Heart left ventricle (tissue), 13 donors: ENCODE data around the gene OSTM1.
"Not testable (repeated sequence)": the region's sequence is repeated elsewhere in the genome, so short reads cannot be mapped to it uniquely, and the experiment has no call there.

Source experiments
- POLR2A ChIP-seq, 2 donors: fragments of 450-650 bp; IDR thresholded peaks; one replicate each; pipeline ENCODE4 v1.6.1; 2017; ENCODE audit warnings: antibody characterized with exemption in 2 of 2, mild to moderate bottlenecking in 2 of 2, moderate library complexity in 2 of 2
- TF ChIP-seq, protein P1 (sequence below), 12 donors: fragments of 200-600 bp; sonication (generic) in 4 of 12; IDR thresholded peaks; one replicate each; pipeline versions ENCODE4 v1.5.0 to v1.8.0; 2018 to 2022; ENCODE audit warnings: antibody characterized with exemption in 12 of 12, mild to moderate bottlenecking in 5 of 12
- donor health status: ischemic (EF 13 %, LVEDD 7.1; RV severe dilation, severe dysfunction).
- donor health status: DM: no; HTN: yes; CAD: no.
- donor health status: DM: no; HTN: no; CAD: no.
- donor health status: ischemic (EF 25% LVEDD 6.9; RV normal size, moderate dysfunction).
- donor health status: ischemic (EF 25% LVEDD 5.7; RV mildly dilated, moderate dysfunction).
- donor health status: ischemic (EF 35%, LVEDD 5.7; RV mildly dilated, moderate dysfunction).
- donor health status: nonischemic (EF 11% LVEDD 7.7; RV severe dilation, severe dysfunction).
- donor health status: DM: yes; HTN: yes; CAD: no.
- donor health status: PGD.
- donor health status: ischemic (EF 29% LVEDD 5.4; RV normal size, mild dysfunction).
- donor health status: nonischemic (EF 23%, LVEDD 6.1; RV moderate dilation, normal function).

DNA sequence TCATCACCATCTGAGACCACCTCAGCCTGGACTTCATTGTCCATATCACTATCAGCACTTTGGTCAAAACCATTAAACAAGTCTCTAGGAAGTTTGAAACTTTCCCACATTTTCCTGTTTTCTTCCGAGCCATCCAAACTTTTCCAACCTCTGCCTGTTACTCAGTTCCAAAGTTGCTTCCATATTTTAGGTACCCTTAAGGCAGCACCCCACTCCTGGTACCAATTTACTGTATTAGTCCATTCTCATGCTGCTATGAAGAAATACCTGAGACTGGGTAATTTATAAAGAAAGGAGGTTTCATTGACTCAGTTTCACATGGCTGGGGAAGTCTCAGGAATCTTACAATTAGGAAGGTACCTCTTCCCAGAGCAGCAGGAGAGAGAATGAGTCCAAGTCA is 65.3 kb downstream of the OSTM1 start:
- TF ChIP-seq, protein P1, sequence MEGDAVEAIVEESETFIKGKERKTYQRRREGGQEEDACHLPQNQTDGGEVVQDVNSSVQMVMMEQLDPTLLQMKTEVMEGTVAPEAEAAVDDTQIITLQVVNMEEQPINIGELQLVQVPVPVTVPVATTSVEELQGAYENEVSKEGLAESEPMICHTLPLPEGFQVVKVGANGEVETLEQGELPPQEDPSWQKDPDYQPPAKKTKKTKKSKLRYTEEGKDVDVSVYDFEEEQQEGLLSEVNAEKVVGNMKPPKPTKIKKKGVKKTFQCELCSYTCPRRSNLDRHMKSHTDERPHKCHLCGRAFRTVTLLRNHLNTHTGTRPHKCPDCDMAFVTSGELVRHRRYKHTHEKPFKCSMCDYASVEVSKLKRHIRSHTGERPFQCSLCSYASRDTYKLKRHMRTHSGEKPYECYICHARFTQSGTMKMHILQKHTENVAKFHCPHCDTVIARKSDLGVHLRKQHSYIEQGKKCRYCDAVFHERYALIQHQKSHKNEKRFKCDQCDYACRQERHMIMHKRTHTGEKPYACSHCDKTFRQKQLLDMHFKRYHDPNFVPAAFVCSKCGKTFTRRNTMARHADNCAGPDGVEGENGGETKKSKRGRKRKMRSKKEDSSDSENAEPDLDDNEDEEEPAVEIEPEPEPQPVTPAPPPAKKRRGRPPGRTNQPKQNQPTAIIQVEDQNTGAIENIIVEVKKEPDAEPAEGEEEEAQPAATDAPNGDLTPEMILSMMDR (IDR thresholded peaks at IDR 0.05): not testable (repeated sequence)
- TF ChIP-seq POLR2A (IDR thresholded peaks at IDR 0.05): not testable (repeated sequence)
